A549 (cell line): ENCODE data around the gene SEMA6C. TPM values are rescaled to one million over a fixed set of nuclear protein-coding genes. Genes with fewer than 3 reads are reported as not detected.

Experiments
- ATAC-seq, 2 experiments: fragments of 200-7000 bp in 1 of 2; fragments of >200 bp in 1 of 2; cut with Nextera tagmentation in 1 of 2; cut with Tn5 transposase in 1 of 2; 3 replicates each; pipeline versions ENCODE4 v1.8.0 to v1.9.1; 2018 to 2020; ENCODE audit warnings: mild to moderate bottlenecking in 1 of 2, moderate library complexity in 1 of 2
- CTCF ChIA-PET: fragments of 300-600 bp; sonication (Branson Sonifier 250); formaldehyde crosslinking; extraction: SDS; loops from one replicate; lab custom pipeline; 2021; ENCODE audit warnings: antibody characterized with exemption, inconsistent platforms; lab: Yijun Ruan, JAX
- POLR2A ChIA-PET: fragments of 350-600 bp; formaldehyde crosslinking; extraction: SDS; loops from one replicate; lab custom pipeline; 2021; ENCODE audit warnings: antibody characterized with exemption, inconsistent platforms; lab: Yijun Ruan, JAX
- DNase-seq, 2 experiments: peaks; one replicate each; pipeline versions ENCODE4 v3.0.0 to v3.0.0-alpha.2; 2011 to 2016; ENCODE audit warnings: low read depth in 1 of 2, low spot score in 1 of 2
- FAIRE-seq: peaks from 2 replicates; lab custom pipeline; 2011; peaks lifted over from hg19 to GRCh38; lab: Jason Lieb, UNC
- H3K27ac ChIP-seq, 2 experiments: fragments of >200 bp; sonication (Bioruptor Twin); formaldehyde crosslinking; 3 replicates each; pipeline ENCODE4 v1.5.1; 2016 to 2017
- H3K4me1 ChIP-seq: fragments of >200 bp; sonication (Bioruptor Twin); formaldehyde crosslinking; 3 replicates; pipeline ENCODE4 v1.6.1; 2016
- H3K4me2 ChIP-seq: fragments of >200 bp; sonication (Bioruptor Twin); formaldehyde crosslinking; 3 replicates; pipeline ENCODE4 v1.6.1; 2016
- H3K4me3 ChIP-seq: fragments of >200 bp; sonication (Bioruptor Twin); formaldehyde crosslinking; 3 replicates; pipeline ENCODE4 v1.5.1; 2016
- H3K9me3 ChIP-seq: fragments of >200 bp; sonication (Bioruptor Twin); formaldehyde crosslinking; 3 replicates; pipeline ENCODE4 v1.6.1; 2016
- CEBPB ChIP-seq, 2 experiments: fragments of >200 bp in 1 of 2; sonication (Bioruptor Twin) in 1 of 2; formaldehyde crosslinking in 1 of 2; IDR thresholded peaks; 2 replicates each; pipeline ENCODE4 v1.6.1; 2012 to 2016
- CHD2 ChIP-seq: fragments of 150-350 bp; IDR thresholded peaks from 2 replicates; pipeline ENCODE4 v1.6.1; 2014; ENCODE audit warnings: low read length; ENCODE audit not compliant: partially characterized antibody
- CHD4 ChIP-seq: fragments of 200-600 bp; sonication (generic); IDR thresholded peaks from 2 replicates; pipeline ENCODE4 v1.6.1; 2016; ENCODE audit warnings: antibody characterized with exemption, mild to moderate bottlenecking, borderline replicate concordance
- EHF ChIP-seq: fragments of 250-450 bp; sonication (Bioruptor Pico); IDR thresholded peaks from 2 replicates; pipeline ENCODE4 v1.5.0; 2020; ENCODE audit warnings: mild to moderate bottlenecking
- FOXS1 ChIP-seq: fragments of 250-450 bp; sonication (Bioruptor Pico); IDR thresholded peaks from 2 replicates; pipeline ENCODE4 v1.5.0; 2020; ENCODE audit warnings: mild to moderate bottlenecking, moderate library complexity
- GATA3 ChIP-seq: IDR thresholded peaks from 2 replicates; pipeline ENCODE4 v1.6.1; 2012; ENCODE audit warnings: borderline replicate concordance
- JUN ChIP-seq, 2 experiments: fragments of >200 bp; sonication (Bioruptor Twin); formaldehyde crosslinking; IDR thresholded peaks; 2 replicates in 1 of 2; 3 replicates in 1 of 2; pipeline ENCODE4 v1.6.1; 2016 to 2017
- JUNB ChIP-seq: fragments of >200 bp; sonication (Bioruptor Twin); formaldehyde crosslinking; IDR thresholded peaks from 2 replicates; pipeline ENCODE4 v1.6.1; 2016
- KDM1A ChIP-seq: fragments of 200-600 bp; sonication (generic); IDR thresholded peaks from 2 replicates; pipeline ENCODE4 v1.6.1; 2016; ENCODE audit warnings: low read depth, mild to moderate bottlenecking
- MAZ ChIP-seq: fragments of 150-350 bp; IDR thresholded peaks from 2 replicates; pipeline ENCODE4 v1.6.1; 2014; ENCODE audit warnings: antibody characterized with exemption, low read depth, low read length, borderline replicate concordance
- NR3C1 ChIP-seq: fragments of >200 bp; sonication (Bioruptor Twin); formaldehyde crosslinking; IDR thresholded peaks from 3 replicates; pipeline ENCODE4 v1.6.1; 2017
- RCOR1 ChIP-seq: fragments of 150-350 bp; IDR thresholded peaks from 2 replicates; pipeline ENCODE4 v1.6.1; 2014; ENCODE audit warnings: antibody characterized with exemption, low read length, low read depth
- TP53 ChIP-seq: fragments of 250-450 bp; sonication (Bioruptor Pico); IDR thresholded peaks from 2 replicates; pipeline ENCODE4 v1.5.0; 2021; ENCODE audit warnings: mild to moderate bottlenecking, moderate library complexity
- ZFP36 ChIP-seq: fragments of 450-650 bp; IDR thresholded peaks from 2 replicates; pipeline ENCODE4 v1.6.1; 2014; ENCODE audit warnings: borderline replicate concordance; ENCODE audit not compliant: partially characterized antibody
- ZNF302 ChIP-seq: fragments of 250-450 bp; sonication (Bioruptor Pico); IDR thresholded peaks from 2 replicates; pipeline ENCODE4 v1.9.0; 2021; ENCODE audit warnings: inconsistent platforms, mild to moderate bottlenecking, moderate library complexity
- whole genome bisulfite sequencing: methylation state at CpG from one replicate; pipeline ENCODE4 v1.1.6; 2017; ENCODE audit errors: missing lambda C conversion rate; 5-methylcytosine and 5-hydroxymethylcytosine counted together
- polyA plus RNA-seq, 4 experiments: library from polyadenylated mRNA; depleted of rRNA in 3 of 4; stranded (reverse); fragments of >200 nt; fragmentation: RNase III in 1 of 4; extraction: RNeasy Plus Mini Kit Qiagen cat#74134 plus additional on column Dnase treatment in 1 of 4; gene quantifications; 2 replicates in 3 of 4; 3 replicates in 1 of 4; pipeline ENCODE4 v1.2.3, GENCODE V29; 2011 to 2017
- TF ChIP-seq, protein P1 (sequence below): fragments of 450-650 bp; IDR thresholded peaks from 2 replicates; pipeline ENCODE4 v1.6.1; 2014; ENCODE audit warnings: antibody characterized with exemption
- TF ChIP-seq, protein P2 (sequence below): fragments of 200-600 bp; sonication (generic); IDR thresholded peaks from 2 replicates; pipeline ENCODE4 v1.6.1; 2016; ENCODE audit warnings: antibody characterized with exemption, mild to moderate bottlenecking, moderate library complexity
- TF ChIP-seq, protein P3 (sequence below): fragments of >200 bp; sonication (Bioruptor Twin); formaldehyde crosslinking; IDR thresholded peaks from 3 replicates; pipeline ENCODE4 v1.5.1; 2016
- TF ChIP-seq, protein P4 (sequence below): fragments of >200 bp; sonication (Bioruptor Twin); formaldehyde crosslinking; IDR thresholded peaks from 3 replicates; pipeline ENCODE4 v1.6.1; 2016
- TF ChIP-seq, protein P5 (sequence below): fragments of >200 bp; sonication (Bioruptor Twin); formaldehyde crosslinking; IDR thresholded peaks from 2 replicates; pipeline ENCODE4 v1.6.1; 2016

Gene SEMA6C
- polyA plus RNA-seq, 2 of the 4 experiments (the other 2 are of a cell fraction) = 1.3 to 1.6 TPM

DNA sequence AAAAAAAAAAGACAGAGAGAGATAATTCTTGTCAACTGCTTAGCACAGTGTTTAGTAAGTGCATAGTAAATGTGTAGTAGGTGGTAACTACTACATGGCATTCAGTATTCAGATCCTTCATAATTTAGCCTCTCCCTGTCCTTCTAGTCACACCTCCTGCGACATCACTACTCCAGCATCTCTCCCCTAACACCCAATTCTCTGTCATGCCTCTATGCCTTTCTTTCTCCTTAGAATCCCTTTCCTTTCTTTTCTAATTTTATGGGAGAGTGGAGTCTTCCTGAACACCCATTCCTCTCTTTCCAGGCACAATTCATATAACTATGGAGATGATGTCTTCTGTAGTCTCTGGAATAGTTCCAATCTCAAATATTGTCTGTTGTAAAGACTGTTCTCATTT is 47.4 kb upstream of the SEMA6C start:
- FAIRE-seq (no peak), DNase-seq (peak in 1 of 2 experiments; percentile 44), ATAC-seq (no peak)
- peak overlapping the region; percentile 45; the same call in 1 of the 3 replicates for H3K4me3 ChIP-seq
- no peaks in the 10 kb centered on the region for H3K9me3 ChIP-seq
- 78% methylated on average over 1 of the region's 1 CpG for WGBS
- POLR2A ChIA-PET = interaction anchor here (0.7 to 1.1 kb wide), 2 partner anchors 10 to 88 kb away, joined by 3 read pairs; no protein-coding TSS in a partner anchor
- CTCF ChIA-PET = interaction anchor here (1.0 to 3.0 kb wide), 3 partner anchors 11 to 62 kb away, joined by 5 to 18 read pairs (median 5); partner anchors contain the start of gene PSMD4
- H3K4me1 ChIP-seq = peaks cover 25% of the 10 kb centered on the region
- peak overlapping the region; percentile 93 to 95; a peak in 4 of 6 replicates for H3K27ac ChIP-seq
- H3K4me2 ChIP-seq = peak overlapping the region; percentile 82
- no peak for TF ChIP-seq TP53 (CRISPR knock-in tag)
- no peak for TF ChIP-seq ZNF302
- TF ChIP-seq CHD4 = no peak
- TF ChIP-seq, protein P1, sequence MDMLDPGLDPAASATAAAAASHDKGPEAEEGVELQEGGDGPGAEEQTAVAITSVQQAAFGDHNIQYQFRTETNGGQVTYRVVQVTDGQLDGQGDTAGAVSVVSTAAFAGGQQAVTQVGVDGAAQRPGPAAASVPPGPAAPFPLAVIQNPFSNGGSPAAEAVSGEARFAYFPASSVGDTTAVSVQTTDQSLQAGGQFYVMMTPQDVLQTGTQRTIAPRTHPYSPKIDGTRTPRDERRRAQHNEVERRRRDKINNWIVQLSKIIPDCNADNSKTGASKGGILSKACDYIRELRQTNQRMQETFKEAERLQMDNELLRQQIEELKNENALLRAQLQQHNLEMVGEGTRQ = no peak
- no peak for TF ChIP-seq JUNB
- TF ChIP-seq JUN (IDR thresholded peaks at IDR 0.05) = no peak
- TF ChIP-seq, protein P2, sequence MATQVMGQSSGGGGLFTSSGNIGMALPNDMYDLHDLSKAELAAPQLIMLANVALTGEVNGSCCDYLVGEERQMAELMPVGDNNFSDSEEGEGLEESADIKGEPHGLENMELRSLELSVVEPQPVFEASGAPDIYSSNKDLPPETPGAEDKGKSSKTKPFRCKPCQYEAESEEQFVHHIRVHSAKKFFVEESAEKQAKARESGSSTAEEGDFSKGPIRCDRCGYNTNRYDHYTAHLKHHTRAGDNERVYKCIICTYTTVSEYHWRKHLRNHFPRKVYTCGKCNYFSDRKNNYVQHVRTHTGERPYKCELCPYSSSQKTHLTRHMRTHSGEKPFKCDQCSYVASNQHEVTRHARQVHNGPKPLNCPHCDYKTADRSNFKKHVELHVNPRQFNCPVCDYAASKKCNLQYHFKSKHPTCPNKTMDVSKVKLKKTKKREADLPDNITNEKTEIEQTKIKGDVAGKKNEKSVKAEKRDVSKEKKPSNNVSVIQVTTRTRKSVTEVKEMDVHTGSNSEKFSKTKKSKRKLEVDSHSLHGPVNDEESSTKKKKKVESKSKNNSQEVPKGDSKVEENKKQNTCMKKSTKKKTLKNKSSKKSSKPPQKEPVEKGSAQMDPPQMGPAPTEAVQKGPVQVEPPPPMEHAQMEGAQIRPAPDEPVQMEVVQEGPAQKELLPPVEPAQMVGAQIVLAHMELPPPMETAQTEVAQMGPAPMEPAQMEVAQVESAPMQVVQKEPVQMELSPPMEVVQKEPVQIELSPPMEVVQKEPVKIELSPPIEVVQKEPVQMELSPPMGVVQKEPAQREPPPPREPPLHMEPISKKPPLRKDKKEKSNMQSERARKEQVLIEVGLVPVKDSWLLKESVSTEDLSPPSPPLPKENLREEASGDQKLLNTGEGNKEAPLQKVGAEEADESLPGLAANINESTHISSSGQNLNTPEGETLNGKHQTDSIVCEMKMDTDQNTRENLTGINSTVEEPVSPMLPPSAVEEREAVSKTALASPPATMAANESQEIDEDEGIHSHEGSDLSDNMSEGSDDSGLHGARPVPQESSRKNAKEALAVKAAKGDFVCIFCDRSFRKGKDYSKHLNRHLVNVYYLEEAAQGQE = no peak
- no peak for TF ChIP-seq FOXS1
- TF ChIP-seq MAZ = no peak
- TF ChIP-seq EHF (CRISPR knock-in tag) = no peak
- TF ChIP-seq GATA3 = no peak
- TF ChIP-seq, protein P3, sequence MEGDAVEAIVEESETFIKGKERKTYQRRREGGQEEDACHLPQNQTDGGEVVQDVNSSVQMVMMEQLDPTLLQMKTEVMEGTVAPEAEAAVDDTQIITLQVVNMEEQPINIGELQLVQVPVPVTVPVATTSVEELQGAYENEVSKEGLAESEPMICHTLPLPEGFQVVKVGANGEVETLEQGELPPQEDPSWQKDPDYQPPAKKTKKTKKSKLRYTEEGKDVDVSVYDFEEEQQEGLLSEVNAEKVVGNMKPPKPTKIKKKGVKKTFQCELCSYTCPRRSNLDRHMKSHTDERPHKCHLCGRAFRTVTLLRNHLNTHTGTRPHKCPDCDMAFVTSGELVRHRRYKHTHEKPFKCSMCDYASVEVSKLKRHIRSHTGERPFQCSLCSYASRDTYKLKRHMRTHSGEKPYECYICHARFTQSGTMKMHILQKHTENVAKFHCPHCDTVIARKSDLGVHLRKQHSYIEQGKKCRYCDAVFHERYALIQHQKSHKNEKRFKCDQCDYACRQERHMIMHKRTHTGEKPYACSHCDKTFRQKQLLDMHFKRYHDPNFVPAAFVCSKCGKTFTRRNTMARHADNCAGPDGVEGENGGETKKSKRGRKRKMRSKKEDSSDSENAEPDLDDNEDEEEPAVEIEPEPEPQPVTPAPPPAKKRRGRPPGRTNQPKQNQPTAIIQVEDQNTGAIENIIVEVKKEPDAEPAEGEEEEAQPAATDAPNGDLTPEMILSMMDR = no peak
- TF ChIP-seq NR3C1 = no peak
- no peak for TF ChIP-seq RCOR1
- no peak for TF ChIP-seq CHD2

DNA sequence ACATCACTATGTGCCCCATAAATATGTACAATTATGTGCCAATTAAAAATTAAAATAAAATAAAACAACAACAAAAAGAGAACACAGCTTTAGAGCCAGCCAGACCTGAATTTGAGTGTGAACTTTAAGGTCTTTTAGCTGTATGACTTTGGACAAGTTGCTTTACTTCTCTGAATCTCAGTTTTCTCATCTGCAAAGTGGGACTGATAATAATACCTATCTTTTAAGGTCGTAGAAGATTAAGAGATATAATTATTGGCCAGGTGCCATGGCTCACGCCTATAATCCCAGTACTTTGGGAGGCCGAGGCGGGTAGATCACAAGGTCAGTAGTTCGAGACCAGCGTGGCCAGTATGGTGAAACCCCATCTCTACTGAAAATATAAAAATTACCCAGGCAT is 46.9 kb upstream of the SEMA6C start:
- no peak overlapping the region for H3K4me2 ChIP-seq
- TF ChIP-seq, protein P4, sequence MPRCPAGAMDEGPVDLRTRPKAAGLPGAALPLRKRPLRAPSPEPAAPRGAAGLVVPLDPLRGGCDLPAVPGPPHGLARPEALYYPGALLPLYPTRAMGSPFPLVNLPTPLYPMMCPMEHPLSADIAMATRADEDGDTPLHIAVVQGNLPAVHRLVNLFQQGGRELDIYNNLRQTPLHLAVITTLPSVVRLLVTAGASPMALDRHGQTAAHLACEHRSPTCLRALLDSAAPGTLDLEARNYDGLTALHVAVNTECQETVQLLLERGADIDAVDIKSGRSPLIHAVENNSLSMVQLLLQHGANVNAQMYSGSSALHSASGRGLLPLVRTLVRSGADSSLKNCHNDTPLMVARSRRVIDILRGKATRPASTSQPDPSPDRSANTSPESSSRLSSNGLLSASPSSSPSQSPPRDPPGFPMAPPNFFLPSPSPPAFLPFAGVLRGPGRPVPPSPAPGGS = no peak
- TF ChIP-seq CHD4 (peak; percentile 35; the same call in 1 of the 2 replicates), KDM1A (0 out of 2 replicates have a peak, but pooled peaks have one; percentile 59), CEBPB (IDR thresholded peaks at IDR 0.05) (no peak), GATA3 (no peak), ZFP36 (no peak)
- TF ChIP-seq, protein P5, sequence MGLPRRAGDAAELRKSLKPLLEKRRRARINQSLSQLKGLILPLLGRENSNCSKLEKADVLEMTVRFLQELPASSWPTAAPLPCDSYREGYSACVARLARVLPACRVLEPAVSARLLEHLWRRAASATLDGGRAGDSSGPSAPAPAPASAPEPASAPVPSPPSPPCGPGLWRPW = no peak
- no peak for ATAC-seq
- ChIA-PET POLR2A (no interaction called here), CTCF (interaction anchor here (0.6 to 3.0 kb wide), 4 partner anchors 59 to 147 kb away, joined by 3 to 18 read pairs (median 5); partner anchors contain the start of gene PSMD4)
- no peaks in the 10 kb centered on the region for H3K9me3 ChIP-seq
- no peak for DNase-seq
- 78% methylated on average over 6 of the region's 6 CpGs for WGBS
- H3K27ac ChIP-seq = no peak overlapping the region; a peak in 1 of 6 replicates
- peaks cover 31% of the 10 kb centered on the region for H3K4me1 ChIP-seq
- no peak overlapping the region for H3K4me3 ChIP-seq
- FAIRE-seq = no peak
